ENCODE results near the gene CHST8. TPM values are rescaled to one million over a fixed set of nuclear protein-coding genes. Genes with fewer than 3 reads are reported as not detected.
"Not testable (repeated sequence)": the region's sequence is repeated elsewhere in the genome, so short reads cannot be mapped to it uniquely, and the experiment has no call there.

The CHST8 gene
- total and polyA plus RNA-seq, 2 donors from 2014 or later = 0.28 TPM; not detected in 1

DNA sequence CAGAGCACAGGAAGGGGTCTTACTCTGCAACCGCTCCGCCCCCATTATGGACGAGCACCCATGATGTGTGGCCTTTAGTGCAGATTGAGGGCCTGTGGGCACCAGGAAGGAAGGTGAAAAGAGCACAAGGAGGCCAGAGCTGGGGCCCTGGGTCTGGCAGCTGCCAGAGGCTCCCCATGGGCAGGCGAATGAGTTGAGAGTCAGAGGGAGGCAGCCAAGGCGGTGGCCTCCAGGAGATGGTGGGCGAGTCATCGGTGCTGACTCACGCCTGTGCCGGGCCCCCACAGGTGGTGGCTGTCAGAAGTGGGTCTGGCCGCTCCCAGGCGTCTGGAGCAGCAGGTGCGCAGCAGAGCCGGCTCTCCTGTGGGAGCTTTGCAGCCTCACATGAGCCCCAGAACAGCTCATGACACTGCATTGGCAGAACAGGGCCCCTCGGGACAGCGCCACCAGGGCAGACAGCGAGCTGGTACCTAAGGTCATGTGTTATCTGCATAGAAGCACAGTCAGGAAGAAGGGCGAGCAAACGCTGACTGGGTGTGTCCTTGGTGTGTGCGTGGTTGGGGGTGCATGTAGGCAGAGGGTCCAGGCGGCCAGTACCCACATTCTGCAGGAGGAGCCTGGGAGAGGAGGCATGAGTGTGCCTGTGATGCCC is 68.8 kb downstream of the CHST8 start:
- H3K9ac ChIP-seq (ENCODE audit: low read length in 3 of 3) = no peak overlapping the region
- intact Hi-C loops (cut with DNase I) = no loop called here
- peak in 2 of 5 donors; percentile 25 to 66 for DNase-seq
- no peaks in the 10 kb centered on the region for H3K4me1 ChIP-seq (ENCODE audit: control insufficient read depth in 2 of 3, insufficient read depth in 2 of 3, low read depth in 1 of 3, low read length in 3 of 3)
- H3K27me3 ChIP-seq (ENCODE audit: control insufficient read depth, insufficient read depth, low read length) = peaks cover under 1% of the 10 kb centered on the region
- no peak overlapping the region for H3K4me3 ChIP-seq (ENCODE audit: low read length in 3 of 3)
- FAIRE-seq = no peak
- no peaks in the 10 kb centered on the region for H3K36me3 ChIP-seq (ENCODE audit: control insufficient read depth in 2 of 3, insufficient read depth in 3 of 3, low read length in 3 of 3)
- H3K9me3 ChIP-seq (ENCODE audit: control insufficient read depth in 2 of 3, insufficient read depth in 1 of 3, low read length in 3 of 3) = no peaks in the 10 kb centered on the region
- no peak for TF ChIP-seq CTCF (IDR thresholded peaks at IDR 0.05; ENCODE audit: borderline replicate concordance, extremely low read depth, insufficient read depth)
- H3K27ac ChIP-seq (ENCODE audit: low read depth in 2 of 2, low read length in 2 of 2) = no peak overlapping the region

GRCh38 chr19:33691030-33691427 is 69.3 kb downstream of the CHST8 start:
- H3K9me3 ChIP-seq (ENCODE audit: control insufficient read depth in 2 of 3, insufficient read depth in 1 of 3, low read length in 3 of 3) = no peaks in the 10 kb centered on the region
- H3K9ac ChIP-seq (ENCODE audit: low read length in 3 of 3) = no peak overlapping the region
- peak in 1 of 5 donors; percentile 41 for DNase-seq
- H3K27ac ChIP-seq (ENCODE audit: low read depth in 2 of 2, low read length in 2 of 2) = no peak overlapping the region
- no peaks in the 10 kb centered on the region for H3K27me3 ChIP-seq (ENCODE audit: control insufficient read depth, insufficient read depth, low read length)
- no peak overlapping the region for H3K4me3 ChIP-seq (ENCODE audit: low read length in 3 of 3)
- no peak for TF ChIP-seq CTCF (IDR thresholded peaks at IDR 0.05; ENCODE audit: borderline replicate concordance, extremely low read depth, insufficient read depth)
- FAIRE-seq = no peak
- H3K36me3 ChIP-seq (ENCODE audit: control insufficient read depth in 2 of 3, insufficient read depth in 3 of 3, low read length in 3 of 3) = no peaks in the 10 kb centered on the region
- intact Hi-C loops (cut with DNase I) = no loop called here
- H3K4me1 ChIP-seq (ENCODE audit: control insufficient read depth in 2 of 3, insufficient read depth in 2 of 3, low read depth in 1 of 3, low read length in 3 of 3) = no peaks in the 10 kb centered on the region

DNA sequence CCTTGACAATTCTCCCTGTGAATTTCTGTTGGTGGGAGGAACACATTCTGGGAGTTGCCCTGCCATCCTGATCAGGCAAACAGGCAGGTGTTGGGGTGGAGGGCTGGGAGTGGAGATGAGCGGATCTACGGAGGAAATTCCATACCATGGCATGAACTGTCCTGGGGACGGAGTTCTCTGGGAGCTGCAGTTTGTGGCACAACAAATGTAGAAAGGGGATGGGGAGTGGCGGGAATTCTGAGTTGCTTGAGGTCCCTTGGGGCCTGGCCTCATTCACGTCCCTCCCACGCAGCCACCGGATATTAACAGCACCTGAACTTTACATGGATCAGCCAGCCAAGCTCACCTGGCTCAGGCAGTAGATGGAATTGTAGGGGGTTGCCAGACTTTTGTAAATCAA is 70.0 kb downstream of the CHST8 start:
- H3K9ac ChIP-seq (ENCODE audit: low read length in 3 of 3) = no peak overlapping the region
- no peaks in the 10 kb centered on the region for H3K36me3 ChIP-seq (ENCODE audit: control insufficient read depth in 2 of 3, insufficient read depth in 3 of 3, low read length in 3 of 3)
- no peak for FAIRE-seq
- no peaks in the 10 kb centered on the region for H3K27me3 ChIP-seq (ENCODE audit: control insufficient read depth, insufficient read depth, low read length)
- H3K4me1 ChIP-seq (ENCODE audit: control insufficient read depth in 2 of 3, insufficient read depth in 2 of 3, low read depth in 1 of 3, low read length in 3 of 3) = no peaks in the 10 kb centered on the region
- H3K4me3 ChIP-seq (ENCODE audit: low read length in 3 of 3) = no peak overlapping the region
- intact Hi-C loops (cut with DNase I) = no loop called here
- H3K9me3 ChIP-seq (ENCODE audit: control insufficient read depth in 2 of 3, insufficient read depth in 1 of 3, low read length in 3 of 3) = no peaks in the 10 kb centered on the region
- no peak for TF ChIP-seq CTCF (IDR thresholded peaks at IDR 0.05; ENCODE audit: borderline replicate concordance, extremely low read depth, insufficient read depth)
- DNase-seq = peak in 2 of 5 donors; percentile 25 to 30
- no peak overlapping the region for H3K27ac ChIP-seq (ENCODE audit: low read depth in 2 of 2, low read length in 2 of 2)

DNA sequence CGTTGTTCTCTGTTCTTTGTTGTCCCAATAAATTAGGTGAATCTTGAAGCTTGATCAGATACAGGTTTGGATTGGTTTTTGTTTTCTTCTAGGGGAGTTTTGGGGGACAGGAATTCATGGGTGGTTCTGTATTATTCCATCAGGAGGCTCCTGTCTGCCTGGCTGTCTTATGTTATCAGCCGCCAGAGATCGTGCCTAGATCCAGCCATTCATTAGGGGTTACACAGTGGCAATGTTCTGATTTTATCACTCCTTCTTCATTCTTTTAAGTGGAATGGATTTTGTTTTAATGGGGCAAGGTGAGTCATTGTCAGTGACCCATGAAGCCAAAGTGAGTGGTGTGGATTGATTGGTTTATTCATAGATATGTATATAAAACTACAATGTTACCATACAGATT is 71.9 kb downstream of the CHST8 start:
- intact Hi-C loops (cut with DNase I) = no loop called here
- Histone ChIP-seq H3K27ac (ENCODE audit: low read depth in 2 of 2, low read length in 2 of 2) (no peak overlapping the region), H3K36me3 (ENCODE audit: control insufficient read depth in 2 of 3, insufficient read depth in 3 of 3, low read length in 3 of 3) (no peaks in the 10 kb centered on the region), H3K27me3 (ENCODE audit: control insufficient read depth, insufficient read depth, low read length) (no peaks in the 10 kb centered on the region), H3K9ac (ENCODE audit: low read length in 3 of 3) (no peak overlapping the region), H3K9me3 (ENCODE audit: control insufficient read depth in 2 of 3, insufficient read depth in 1 of 3, low read length in 3 of 3) (no peaks in the 10 kb centered on the region), H3K4me1 (ENCODE audit: control insufficient read depth in 2 of 3, insufficient read depth in 2 of 3, low read depth in 1 of 3, low read length in 3 of 3) (no peaks in the 10 kb centered on the region), H3K4me3 (ENCODE audit: low read length in 3 of 3) (no peak overlapping the region)
- no peak for DNase-seq
- TF ChIP-seq CTCF (IDR thresholded peaks at IDR 0.05; ENCODE audit: borderline replicate concordance, extremely low read depth, insufficient read depth) = no peak
- FAIRE-seq = no peak

DNA sequence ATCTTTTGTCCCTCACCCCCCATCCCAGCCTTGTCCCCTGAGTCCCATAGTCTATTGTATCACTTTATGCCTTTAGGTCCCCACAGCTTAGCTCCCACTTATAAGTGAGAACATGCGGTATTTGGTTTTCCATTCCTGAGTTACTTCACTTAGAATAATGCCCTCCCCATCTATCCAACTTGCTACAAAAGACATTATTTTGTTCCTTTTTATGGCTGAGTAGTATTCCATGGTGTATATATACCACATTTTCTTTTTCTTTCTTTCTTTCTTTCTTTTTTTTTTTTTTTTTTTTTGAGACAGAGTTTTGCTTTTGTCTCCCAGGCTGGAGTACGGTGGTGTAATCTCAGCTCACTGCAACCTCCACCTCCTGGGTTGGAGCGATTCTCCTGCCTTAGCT is 73.8 kb downstream of the CHST8 start:
- H3K36me3 ChIP-seq (ENCODE audit: control insufficient read depth in 2 of 3, insufficient read depth in 3 of 3, low read length in 3 of 3); intact Hi-C loops (cut with DNase I); H3K27me3 ChIP-seq (ENCODE audit: control insufficient read depth, insufficient read depth, low read length); H3K9me3 ChIP-seq (ENCODE audit: control insufficient read depth in 2 of 3, insufficient read depth in 1 of 3, low read length in 3 of 3); H3K27ac ChIP-seq (ENCODE audit: low read depth in 2 of 2, low read length in 2 of 2); H3K4me3 ChIP-seq (ENCODE audit: low read length in 3 of 3); H3K4me1 ChIP-seq (ENCODE audit: control insufficient read depth in 2 of 3, insufficient read depth in 2 of 3, low read depth in 1 of 3, low read length in 3 of 3); DNase-seq; H3K9ac ChIP-seq (ENCODE audit: low read length in 3 of 3); FAIRE-seq: not testable (repeated sequence)
